GM21367 (cell line): ENCODE data around the gene ARHGEF6.

ENCODE experiments used
- ATAC-seq: cut with Tn5 transposase; IDR thresholded peaks from one replicate; pipeline ENCODE4 v1.9.1; 2021; ENCODE audit not compliant: unreplicated experiment

Gene ARHGEF6

DNA sequence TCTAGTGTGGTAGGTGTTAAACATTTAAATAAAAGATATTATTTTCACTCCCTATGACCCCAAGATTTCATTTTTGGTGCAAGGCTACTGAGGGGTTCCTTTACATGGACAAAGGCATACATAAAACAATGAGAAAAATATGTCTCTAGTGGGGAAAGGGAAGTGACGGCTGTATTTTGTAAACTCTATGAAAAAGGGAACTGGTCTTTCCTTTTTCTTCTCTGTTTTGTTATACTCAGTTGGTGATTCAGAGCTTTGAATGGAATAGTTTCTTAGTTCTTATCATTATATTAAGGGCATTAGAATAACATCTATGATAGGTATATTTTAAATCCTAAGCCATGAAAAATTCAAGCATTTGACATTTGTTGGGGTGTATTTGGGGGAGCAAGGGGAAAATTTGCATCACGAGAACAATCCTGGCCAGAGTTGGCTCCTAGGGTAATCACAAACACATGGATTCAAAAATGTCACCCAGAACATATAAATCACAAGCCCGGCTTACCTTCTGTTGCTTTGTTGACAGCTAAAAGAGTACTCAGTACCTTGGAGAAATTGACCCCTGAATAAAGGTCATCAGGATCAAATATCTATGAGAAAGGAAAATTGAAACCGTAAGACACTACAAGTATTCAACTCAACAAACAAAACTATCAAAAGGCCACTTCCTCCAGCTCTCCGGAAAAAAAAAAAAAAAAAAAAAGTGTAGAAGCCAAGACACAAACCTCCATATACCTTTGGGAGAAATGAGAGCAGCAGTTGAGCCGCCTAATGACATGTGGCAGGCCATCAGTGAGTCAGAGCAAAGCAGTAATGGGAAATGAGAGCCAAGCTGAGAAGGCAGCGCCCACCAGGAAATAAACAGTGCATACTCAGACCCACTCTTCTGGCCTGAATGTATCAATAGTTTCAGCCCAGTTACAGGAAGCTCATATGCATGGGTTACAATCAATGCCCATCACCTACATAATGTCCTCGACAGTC, 33.4 kb downstream of the ARHGEF6 start:
- peak; percentile 56 for ATAC-seq

DNA sequence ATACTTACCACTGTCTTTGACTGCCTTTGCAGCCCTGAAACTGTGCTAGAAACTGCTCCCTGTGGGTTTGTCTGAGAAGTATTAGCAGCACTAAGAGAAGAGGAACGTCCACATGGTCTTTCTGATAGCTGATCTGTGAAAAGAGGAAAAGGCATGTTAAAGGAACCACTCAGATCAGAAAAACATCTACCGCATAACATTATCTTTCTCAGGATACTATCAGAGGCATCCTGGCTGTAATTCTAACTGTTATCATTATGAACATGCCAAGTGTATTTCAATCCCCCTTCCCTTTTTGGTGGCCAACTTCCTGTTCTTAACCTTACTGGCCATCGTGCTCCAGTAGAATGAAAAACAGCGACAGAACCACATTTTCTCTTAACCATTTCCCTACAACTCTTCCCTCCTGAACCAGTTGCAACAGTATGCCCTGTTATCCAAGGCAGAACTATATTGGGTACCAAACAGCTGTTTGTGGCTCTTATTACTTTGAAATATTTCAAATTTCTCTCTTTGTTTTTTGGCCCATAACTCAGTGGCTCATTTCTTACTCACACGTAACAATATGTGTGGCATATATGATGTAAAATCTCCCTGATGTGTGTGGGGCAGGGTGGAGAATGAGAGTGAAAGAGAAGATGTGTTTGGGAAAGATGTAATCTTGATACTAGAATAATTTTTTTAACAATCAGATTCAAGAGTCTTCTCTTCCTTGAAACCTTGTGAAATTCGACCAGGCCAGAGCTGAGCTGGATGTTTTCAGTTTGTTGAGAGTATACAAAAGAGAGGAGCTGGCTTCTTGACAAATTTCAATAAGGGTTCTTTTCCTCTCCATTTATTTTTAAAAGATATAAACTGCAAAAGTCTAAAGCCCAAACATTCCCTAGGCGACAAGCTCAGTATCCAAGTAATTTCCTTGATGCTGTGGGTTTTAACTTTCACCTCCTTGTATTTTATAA, 35.2 kb downstream of the ARHGEF6 start:
- ATAC-seq: no peak

DNA sequence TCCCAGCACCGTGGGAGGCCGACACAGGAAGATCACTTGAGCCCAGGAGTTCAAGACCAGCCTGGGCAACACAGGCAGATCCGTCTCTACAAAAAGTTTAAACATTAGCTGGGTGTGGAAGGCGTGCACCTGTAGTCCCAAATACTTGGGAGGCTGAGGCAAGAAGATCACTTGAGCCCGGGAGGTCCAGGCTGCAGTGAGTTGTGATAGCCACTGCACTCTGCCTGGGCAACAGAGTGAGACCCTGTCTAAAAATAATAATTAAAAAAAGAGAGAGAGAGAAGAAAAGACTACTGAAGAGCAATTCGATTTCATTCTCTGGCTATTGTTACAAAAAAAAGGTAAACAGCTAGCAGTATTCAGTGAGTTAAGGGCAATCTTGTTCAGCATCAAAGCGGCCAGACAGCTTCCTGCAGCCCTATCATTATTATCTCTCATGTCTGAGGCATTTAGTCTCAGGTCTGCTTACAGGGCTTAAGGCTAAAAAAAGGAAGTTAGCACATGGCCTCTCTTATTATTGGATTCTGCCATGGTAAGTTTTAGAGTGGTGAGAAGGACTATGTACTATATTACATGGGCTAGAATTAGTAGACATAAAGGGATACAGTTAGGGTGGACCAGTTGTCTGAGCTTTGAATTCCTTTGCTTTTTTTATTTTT, 37.9 kb downstream of the ARHGEF6 start:
- no peak for ATAC-seq

DNA sequence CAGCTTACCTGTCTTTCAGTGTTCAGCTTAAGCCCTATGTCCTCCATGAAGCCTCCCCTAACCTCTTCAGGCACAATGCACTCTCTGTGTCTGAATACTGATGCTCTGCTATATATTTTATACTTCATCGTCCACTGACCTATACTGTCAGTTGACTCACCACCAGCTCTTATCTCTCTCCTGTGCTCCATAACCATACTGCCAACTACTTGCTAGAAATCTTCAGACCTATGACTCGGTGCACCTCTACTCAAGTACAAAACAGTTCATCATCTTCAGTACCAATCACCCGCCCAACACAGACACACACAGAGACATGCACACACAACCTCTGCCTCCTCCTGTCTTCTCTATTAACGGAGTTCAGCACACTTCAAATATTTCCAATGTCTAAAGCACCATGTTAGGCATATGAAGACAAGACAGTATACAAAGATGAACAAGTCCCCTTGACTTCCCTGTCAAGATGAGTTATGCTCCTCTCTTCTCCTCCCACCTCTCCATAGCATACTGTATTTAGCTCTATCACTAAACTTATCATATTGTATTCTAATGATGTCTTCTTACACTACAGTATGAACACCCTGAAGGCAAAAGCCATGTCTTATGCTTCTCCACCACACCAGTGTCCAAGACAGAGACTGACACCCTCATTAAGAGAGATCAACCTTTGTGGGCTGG, 42.5 kb downstream of the ARHGEF6 start:
- no peak for ATAC-seq

DNA sequence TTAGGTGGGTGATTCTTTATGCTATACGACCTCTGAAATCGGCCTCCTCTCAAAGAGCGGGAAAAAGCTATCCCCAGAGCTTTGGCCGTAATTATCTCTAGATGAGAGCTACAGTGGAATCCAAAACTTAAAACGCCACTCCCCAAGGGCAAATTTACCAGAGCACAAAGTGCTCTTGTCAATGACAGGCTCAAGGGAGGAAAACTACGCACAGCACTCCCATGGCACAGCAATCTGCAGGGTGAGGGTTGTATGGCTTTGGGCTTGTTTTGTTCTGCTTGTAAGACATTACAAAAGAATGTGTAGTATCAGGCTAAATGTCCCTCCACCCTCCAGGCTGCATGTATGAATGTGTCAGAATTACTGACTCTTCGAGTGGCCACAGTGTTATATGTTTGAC, 44.0 kb downstream of the ARHGEF6 start:
- no peak for ATAC-seq

DNA sequence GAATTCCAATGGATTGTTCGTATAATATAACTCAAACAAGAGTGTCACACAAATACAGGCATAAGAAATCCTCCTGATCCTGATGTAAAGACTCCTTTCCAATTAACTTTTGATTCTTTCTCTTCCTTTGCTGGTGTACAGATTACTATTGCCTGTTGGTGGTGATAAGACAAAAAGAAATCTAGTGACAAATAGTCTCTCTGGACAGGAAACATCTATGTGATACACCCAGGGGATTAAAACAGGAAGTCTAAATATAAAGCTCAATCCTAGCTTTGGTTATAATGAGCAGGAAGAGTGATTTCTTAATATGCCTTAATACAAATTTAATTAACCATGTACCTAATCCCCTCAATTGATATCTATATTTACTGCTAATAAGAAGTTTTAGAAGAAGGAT, 45.1 kb downstream of the ARHGEF6 start:
- no peak for ATAC-seq

DNA sequence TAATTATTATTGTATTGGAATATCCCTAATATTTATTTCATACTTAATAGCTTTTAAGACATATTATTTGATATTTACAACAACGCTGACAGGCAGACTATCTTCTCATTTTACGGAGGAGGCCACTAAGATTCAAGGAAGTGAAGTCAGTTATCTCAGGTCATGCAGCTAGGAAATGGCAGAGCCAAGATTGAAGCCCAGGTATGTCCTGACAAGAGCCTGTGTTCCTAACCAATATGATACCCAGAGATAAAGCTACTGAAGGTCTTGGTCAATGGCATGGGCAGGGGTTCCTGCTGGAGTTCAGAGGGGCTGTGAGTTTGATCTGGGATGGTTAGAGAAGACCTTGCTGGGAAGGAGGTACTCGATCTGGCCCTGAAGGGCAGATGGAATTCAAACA, 47.1 kb downstream of the ARHGEF6 start:
- ATAC-seq: no peak

DNA sequence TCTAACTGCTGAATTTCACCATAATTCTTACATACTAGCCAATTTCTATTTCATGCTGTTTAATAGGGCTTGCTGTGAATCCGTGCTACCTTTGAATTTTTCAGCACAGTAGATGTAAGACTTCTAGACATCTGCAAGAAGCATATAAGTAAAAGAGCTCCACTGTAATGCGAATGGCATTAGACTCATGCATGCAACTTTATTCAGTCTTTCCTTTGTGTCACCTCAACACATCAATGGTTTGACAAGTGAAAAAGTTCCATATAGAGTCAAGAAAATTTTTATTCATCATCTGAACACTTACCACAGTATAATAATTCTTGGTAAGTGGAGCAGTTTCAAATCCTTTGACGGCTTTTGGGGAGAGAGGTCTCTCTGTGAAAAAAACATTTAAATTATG, 48.9 kb downstream of the ARHGEF6 start:
- no peak for ATAC-seq

DNA sequence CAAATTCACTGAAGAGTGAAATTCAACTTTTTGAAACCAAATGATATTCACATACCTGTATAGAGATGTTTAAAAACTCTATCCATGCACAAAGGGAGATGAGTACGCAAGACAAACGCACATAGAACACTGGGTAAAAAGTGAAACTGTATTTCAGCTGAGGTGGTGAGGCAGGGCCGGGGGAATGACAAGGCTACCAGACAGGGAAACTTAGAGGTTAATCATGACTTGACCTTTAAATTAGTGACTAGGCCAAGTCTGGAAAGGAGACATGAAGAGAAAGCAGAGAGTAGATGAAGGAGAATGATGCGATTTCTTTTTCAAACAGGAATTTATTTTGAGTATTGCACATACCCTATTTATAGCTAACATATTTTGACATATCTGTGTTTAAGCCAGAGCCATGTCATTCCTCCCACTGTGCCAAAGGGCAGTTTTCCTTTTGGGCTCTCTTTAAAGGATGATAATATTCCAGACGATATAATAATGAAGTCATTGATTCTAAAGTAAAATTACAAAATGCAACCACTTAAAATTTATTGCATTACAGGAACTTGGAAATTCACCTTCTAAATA, 49.4 kb downstream of the ARHGEF6 start:
- no peak for ATAC-seq

DNA sequence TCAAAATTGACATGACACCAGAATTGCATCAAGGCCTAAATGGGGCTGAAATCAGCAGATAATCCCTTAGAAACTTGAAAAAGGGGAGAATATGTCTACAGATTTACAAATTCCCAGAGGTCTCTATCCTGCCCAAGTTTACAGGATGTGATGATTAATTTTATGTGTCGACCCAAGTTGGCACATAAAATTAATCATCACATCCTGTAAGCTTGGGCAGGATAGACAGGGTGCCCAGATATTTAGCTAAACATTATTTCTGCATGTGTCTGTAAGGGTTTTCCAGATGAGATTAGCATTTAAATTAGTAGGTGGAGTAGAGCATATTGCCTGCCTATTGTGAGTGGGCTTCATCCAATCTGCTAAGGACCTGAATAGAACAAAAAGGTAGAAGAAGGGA, 52.3 kb downstream of the ARHGEF6 start:
- ATAC-seq: no peak

DNA sequence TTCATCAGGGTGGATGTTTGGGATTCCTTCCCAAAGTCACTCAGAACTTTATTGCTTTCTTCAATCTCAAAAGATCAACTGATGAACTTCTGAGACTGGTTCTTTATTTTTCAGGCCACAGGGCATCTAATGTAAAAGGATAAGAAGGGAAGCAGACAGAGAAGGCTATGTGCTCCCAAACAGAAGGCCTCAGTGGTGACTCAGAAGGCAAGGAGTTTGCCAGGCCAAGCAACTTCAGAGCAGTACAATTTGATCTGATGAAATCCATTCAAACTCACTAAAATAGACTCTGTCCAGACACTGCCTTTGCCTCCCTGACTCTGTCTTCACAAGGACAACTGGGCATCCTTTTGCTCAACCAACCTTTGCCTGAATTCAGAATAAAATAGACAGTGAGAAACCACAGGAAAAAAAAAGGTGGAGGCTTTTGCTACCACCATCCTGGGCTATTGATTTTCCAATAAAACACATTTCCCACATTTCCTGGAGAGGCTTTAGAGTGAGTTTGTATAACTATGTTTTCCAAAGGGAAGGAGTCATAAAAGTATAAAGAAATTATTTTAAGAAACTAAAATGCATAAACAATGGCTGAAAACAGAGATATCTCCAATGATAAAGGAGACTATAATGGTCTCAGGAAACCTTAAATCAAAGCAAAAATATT, 55.2 kb downstream of the ARHGEF6 start:
- no peak for ATAC-seq

DNA sequence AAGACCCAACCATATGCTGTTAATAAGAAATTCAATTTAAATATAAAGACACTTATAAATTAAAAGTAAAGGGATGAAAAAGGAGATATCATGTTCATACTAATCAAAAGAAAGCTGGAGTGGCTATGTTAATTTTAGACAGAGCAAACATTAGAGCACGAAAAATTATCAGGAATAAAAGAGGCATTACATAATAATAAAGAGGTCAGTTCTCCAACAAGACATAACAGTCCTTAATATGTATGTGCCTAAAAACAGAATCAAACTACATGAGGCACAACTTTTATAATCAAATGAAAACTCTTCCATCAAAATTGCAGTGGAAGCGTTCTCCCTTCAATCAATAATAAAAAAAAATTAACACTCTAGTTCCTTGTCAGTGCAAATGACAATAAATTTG, 62.6 kb downstream of the ARHGEF6 start:
- no peak for ATAC-seq

DNA sequence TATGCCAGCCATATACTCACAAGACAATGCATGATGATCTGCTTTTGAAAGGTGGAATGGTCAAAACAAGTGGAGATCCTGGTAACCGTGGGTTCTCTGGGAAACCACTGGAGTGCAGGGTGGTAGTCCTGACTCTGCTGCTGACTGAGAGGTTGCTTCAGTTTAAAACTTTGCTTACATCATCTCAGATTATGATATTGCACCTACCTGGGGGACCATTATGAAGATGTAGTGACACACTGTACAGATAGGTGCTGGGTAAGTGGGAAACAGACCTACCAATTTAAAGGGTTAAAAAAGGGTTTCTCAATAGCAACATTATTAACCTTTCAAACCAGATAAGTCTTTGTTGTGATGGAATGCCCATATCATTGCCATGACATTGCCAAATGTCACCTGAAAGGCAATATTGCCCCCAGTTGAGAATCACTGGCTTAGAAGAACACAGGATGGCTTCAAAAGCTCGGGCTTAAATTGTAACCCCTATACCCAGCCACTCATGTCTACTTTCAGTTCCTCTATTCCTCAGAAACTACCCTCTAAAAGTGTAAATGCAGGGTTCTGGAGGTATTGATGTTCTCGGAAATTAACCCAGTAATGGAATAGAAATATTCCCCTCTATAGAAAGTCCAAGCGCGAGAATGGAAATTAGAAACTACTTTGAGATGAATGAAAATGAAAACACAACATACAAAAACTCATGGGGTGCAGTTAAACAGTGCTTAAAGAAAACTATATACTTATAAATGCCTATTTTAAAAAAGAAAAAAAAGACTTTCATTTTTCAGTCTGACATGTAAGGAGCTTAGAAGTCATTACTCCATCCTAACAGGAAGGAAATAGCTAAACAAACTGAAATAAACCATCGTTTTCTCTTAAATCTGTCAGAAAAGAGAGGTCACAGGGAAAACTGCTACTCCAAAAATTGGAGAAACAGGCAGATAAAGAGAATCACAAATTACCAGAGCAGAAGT, 65.8 kb downstream of the ARHGEF6 start:
- peak; percentile 85 for ATAC-seq

DNA sequence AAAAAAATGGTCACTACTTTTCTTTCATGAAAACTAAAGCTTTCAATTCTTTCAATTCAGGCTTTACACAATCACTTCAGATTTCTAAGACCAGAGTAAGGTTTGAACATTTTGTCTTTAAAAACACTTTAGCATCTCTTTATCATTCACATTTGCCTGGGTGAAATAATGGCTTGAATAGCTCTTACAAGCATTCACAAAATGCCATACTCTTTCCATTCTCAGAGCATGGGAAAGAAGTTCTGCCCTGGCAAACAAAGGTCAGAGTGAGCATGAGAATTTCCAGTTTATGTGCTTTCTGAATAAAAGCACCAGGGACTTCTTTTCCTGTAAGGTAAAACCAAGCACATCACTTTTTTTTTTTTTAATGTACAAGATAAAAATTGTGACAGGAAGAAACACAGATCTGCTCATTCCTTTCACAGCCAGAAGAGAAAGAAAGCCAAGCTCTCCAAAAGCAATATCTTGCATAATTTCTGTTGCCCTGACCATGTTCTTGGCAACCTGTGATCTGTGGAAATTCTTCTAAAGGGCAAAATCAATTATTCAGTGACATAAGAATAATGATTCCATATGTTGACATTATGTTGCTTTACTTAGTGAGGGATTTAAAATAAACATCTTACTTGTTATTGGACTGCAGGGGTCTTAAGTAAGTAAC, 68.0 kb downstream of the ARHGEF6 start:
- ATAC-seq: no peak

DNA sequence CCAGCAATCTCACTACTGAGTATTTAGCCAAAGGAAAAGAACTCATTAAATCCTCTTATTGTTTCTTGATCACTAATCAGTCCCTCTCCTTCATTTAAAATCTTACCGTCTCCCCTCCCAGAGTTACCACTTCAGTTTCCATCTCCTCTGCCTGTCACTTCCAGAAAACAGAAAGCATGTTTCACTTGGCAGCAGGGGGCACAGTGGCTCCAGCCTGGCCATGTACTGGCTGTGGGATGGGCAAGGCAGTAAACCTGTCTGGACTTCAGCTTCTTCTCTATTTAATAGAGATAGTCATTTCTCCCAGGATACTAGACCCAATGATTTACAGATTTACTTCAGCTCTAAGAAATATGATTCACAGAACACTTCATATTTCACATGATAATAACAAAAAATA, 69.6 kb downstream of the ARHGEF6 start:
- ATAC-seq: no peak

DNA sequence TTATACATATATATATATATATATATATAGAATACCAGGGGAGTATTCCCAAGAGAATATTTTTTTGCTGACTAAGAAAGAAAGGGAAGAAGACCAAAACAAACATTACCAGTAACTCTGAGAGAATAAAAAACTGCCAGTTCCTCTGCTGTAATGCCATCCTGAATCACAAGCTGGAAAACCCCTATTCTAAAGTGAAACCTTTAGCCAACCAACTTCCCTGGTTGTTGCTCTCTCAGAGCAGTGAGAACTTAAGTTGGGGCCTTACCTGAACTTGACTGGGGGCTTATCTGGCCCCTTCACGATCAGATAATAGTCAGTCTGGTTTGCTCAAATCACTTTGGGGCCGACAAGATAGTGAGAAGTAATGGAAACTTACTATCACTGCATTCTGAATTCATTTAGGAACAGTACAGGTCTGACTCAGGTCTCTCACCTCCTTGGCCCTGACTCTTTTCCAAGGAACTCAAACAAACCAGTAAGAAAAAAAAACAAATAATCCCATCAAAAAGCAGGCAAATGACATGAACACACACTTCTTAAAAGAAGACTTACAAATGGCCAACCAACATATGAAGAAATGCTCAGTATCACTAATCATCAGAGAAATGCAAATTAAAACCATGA, 70.3 kb downstream of the ARHGEF6 start:
- ATAC-seq: no peak

DNA sequence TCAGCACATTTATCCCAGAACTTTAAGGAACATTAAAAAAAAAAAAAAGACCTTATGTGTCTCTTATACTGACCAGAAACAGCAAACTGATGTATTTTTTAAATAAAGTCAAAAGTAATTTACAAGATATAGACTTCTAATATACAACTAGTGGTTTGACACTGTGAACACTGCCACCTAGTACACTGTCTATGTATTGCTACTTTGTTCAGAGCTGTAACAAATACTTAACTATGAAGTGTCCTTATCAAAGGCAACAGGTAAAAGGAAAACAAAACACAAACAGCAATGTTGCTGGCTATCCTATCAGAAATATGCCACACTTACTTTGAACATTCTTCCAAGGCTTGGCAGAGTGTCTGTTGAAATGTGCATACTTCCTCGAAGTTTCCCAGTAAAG, 72.4 kb downstream of the ARHGEF6 start:
- no peak for ATAC-seq

DNA sequence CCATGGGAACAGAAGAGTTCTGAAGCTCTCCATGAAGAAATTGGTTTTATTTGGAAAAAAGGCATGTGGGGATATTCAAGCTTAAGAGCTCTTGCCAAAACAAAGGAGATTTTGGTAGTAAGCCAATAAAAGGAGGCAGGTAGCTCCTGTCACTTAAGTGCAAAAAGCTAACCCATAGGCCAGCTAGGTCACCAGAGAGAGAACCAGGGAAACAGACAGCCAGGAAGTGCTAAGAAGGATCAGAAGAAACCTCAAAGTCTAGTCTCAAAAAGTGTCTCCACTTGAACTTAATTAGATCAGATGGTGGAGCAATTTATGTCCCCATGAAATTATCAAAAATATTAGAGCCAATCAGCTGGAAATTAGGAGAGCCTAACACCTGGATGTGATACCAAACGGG, 83.6 kb downstream of the ARHGEF6 start:
- ATAC-seq: no peak
